Ammon's horn (tissue), 1 donor: ENCODE data around the gene OSBP2.
"Not testable (repeated sequence)": the region's sequence is repeated elsewhere in the genome, so short reads cannot be mapped to it uniquely, and the experiment has no call there.

Experiments used
- DNase-seq: peaks from one replicate; pipeline ENCODE4 v3.0.0-alpha.2; 2016; ENCODE audit warnings: low spot score

Gene OSBP2

DNA sequence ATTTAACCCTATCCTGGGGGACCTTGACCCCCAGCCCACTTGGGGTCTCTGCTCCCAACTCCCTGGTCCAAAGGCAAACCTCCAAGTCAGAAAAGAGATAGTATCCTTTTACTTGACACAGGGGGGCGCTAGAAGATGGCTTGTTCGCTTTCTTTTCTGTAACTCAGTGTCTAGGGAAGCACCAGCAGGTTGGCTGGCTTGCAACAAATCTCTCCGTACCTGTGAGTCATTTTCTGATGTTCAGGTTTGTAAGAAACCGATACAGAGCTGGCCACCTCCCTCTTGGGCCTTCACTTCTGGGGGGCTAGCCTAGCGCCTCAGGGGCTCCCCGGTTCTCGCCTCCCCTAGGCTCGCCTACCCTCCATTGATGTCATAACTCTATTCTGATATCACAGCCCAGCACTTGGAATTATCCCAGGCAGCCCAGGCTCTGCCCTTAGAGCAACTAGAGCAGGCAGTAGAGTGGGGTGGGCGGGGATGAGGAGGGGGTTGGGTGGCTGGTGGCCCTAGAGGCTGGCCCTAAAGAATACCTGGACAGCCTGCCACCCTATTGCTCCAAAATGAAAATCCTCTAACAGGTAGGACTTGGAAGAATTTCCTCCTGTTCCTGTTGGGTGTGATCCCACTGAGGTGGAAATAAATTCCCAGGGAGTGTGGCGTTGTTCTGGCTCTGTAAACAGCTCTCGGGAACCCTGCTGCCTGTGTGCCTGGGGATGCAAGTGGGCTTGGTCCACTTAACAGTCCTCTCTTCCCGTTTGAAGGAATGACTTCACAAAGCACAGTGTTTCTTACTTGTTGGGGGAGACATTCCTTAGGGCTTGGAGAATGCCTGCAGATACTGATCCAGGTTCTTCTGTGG, 69.4 kb downstream of the OSBP2 start:
- DNase-seq, result peak; percentile 74

DNA sequence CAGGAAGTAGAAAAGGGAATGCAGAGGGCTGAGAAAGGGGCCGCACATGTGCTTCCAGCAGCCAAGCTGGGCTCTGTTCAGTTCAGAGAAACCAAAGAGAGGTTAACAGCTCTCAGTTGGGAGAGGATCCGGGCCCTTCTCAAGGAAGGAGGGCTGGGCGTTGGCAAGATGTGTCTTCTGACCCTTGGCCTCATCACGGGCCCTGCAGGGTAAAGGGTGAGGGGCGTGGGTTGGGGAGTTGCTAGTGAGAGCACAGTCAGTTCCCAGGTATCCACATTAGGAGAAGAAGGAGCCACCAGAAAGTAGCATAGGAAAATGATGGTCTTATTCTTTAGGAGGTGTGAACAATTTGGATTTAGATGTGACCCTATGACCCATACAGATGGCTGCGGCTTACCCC, 73.0 kb downstream of the OSBP2 start:
- DNase-seq, result no peak

DNA sequence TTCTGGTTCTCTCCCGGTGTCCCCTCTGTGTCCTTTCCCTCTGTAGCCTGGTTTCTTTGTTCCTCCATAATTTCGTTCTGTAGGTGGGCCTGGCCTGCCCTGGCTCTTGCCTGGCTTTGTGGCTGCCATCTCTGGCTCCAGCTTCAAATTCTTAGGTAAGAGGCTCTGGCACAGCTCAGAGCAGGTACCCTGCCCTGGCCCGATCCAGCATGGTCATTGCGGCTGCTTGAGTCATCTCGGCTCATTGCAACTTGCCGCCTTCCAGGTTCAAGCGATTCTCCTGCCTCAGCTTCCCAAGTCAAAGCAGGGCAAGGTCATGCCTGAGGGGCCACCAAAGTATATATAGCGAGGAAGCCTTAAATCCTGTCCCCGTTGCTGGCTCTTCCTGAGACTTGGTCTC, 76.0 kb downstream of the OSBP2 start:
- no peak for DNase-seq

DNA sequence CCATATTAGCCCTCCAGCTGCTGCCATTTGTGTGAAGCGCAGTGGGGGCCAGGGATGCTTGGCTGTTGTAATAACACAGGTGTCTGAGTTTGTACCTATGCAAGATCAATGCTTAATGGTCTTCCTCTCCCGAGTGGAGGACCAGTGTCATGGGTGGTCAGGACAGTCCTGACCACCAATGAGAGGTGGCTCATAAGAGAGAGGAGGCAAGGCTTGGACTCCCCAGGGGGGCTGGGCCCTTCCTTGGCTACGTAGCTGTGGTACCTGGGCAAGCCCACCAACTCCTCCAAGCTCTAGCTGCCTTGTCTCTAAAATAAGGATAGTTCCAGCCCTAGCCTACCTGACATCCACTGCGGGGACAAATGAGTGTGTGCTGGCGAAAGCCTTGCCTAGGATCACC, 79.2 kb downstream of the OSBP2 start:
- DNase-seq, result no peak

DNA sequence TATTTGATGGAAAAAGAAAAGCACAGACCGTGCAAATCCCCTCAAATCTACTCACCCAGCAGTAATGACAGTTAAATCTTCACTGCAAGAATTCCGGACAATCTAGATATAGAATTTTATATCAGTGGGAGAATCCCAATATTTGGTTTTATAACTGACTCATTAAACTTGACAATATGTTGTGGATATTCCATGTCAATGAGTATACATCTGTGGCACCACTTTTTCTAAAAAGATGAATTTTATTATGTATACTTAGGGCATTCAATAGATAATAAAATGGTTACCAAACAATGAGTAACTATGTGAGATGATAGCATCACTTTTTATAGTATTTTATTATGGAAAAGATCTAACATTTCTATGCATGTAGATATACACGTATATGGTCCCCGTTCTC, 79.9 kb downstream of the OSBP2 start:
- no peak for DNase-seq

DNA sequence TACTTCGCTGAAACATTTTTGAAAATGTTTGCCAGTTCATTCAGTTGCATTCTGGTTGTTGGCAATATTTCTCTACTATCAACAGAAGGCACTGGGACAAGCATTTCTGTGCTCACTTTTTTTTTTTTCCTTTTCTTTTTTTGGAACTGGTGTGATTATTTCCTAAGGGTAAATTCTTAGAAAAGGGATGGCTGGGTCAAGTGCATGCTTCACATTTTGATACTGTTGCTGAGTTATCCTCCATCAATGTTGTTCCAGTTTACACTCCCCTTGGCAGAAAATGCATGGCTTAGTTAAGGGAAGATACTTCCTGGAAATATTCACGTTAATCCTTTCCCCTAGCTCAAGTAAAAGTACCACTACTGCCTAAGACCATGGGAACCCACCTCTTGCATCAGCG, 81.8 kb downstream of the OSBP2 start:
- DNase-seq, result no peak

DNA sequence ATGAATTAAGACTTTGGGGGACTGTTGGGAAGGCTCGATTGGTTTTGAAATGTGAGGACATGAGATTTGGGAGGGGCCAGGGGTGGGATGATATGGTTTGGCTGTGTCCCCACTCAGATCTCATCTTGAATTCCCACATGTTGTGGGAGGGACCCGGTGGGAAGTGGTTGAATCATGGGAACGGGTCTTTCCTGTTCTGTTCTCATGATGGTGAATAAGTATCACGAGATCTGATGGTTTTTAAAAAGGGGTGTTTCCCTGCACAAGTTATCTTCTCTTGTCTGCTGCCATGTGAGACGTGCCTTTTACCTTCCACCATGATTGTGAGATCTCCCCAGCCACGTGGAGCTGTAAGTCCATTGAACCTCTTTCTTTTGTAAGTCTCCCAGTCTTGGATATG, 82.5 kb downstream of the OSBP2 start:
- DNase-seq, result not testable (repeated sequence)

DNA sequence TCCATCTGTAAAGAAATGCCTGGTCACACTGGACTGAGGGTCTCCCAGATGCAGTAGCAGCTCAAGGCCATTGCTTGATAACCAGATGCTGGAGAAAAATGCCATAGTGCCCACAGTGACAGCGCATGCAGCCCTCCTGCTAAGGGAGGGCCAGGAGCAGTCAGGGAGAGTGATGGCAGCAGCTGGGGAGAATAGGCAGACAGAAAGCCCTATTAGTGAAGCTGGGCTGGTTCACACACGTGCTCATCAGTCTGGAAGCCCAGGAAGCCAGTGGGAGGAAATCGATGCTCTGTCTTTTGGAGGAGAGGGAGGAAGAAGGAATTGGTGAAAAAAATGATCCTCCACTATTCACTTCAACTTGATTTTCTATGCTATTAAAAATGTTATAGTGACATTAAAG, 82.9 kb downstream of the OSBP2 start:
- DNase-seq, result peak; percentile 25

DNA sequence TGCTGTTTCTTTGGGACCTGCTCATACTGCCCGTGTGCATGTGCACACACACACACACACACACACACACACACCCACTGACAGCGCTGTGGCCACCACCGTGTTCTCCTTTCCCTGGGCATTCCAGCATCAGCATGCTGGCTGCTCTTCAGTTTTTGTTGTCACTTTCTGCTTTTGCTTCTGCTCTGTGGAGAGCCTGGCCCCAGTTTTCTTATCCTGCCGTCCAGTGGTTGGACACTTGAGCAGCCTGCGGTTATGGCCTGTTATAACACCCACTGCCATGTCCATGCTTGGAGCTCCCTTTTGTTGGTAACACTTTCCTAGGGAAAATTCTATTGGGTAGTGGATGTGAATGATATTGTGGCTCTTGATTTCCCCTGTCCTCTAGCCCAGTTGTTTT, 83.6 kb downstream of the OSBP2 start:
- DNase-seq, result no peak

DNA sequence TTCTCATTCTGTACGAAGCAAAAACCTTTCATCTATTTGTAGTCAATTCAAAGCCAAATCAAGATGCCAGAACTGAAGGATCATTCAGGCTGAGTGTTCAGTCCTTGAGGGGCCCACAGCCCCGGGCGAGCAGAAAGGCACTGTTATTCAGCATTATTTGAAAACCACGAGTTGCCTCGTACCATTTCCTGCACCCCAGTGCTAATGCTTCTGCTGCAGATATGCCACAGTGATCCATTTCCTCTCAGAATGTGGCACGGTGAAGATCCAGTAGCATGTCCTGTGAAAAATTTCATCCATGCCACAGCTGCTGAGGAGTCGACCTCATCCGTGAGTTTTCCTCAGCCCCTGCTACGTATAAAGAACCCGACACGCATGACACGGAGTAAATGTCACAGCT, 85.4 kb downstream of the OSBP2 start:
- DNase-seq, result no peak

DNA sequence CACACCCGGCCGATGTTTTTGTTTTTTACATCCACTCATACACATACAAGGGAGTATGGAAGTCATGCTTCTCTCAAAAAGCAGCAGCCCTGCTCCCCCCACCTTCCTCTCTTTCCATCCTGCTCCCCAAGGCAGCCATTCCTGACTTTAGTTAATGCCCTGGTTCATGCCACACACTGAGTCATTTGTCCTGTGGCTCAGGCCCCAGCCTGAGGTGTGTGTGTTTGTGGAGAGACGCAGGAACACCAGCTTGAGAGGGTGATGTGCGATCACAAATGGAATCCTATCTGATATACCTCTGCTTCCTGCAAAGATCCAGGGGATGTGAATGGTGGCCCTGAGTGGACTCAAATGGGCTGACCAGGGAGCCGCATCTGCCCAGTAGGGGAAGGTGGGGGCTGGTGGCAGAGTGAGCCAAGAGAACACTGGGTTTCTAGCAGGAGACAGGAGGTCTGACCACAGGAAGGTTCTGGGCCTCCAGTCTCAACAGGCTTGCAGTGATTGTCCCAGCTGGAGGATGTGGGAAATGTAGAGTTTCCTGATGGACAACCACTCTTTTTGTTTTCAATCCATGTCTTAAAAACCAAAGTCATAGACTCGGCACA, 86.7 kb downstream of the OSBP2 start:
- DNase-seq, result no peak

DNA sequence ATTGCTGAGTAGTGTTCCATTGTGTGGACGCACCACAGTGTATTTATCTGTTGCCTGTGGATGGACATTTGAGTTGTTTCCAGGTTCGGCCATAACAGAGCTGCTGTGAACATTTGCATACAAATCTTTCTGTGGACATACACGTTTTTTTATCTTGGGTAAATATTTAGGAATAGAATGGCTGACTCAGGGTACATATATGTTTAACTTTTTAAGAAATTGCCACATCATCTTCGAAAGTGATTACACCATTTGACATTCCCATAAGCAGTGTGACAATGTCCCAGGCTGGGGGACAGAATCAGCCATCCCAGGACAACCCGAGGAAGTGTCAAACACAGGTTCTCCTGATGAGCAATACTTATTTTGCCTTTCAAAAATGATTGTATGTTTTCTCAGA, 87.9 kb downstream of the OSBP2 start:
- DNase-seq, result no peak

DNA sequence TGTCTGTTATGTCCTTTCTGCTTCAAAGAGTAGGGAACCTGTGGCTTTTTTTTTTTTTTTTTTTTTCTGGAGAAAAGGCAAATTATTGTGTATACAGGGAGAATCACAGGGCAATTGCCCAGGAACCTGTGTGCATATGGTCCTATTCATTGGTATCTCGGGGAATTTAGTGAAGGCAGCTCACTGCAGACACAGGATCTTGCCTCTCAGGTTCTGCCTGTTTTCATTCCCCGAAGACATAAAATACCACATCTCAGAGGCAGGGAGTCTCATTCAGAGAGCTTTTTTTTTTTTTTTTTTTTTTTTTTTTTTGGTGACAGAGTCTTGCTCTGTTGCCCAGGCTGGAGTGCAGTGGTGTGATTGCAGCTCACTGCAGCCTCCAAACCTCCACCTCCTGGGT, 88.3 kb downstream of the OSBP2 start:
- DNase-seq, result no peak

DNA sequence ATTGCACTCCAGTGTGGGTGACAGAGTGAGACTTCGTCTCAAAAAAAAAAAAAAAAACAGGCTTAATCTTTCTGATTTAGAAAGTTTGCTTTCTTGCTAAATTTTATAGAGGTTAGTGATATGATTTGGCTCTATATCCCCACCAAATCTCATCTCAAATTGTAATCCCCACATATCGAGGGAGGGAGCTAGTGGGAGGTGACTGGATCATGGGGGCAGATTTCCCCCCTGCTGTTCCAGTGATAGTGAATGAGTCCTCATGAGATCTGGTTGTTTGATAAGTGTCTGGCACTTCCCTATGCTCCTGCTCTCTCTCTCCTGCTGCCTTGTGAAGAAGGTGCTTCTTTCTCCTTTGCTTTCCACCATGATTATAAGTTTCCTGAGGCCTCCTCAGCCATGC, 90.9 kb downstream of the OSBP2 start:
- no peak for DNase-seq

DNA sequence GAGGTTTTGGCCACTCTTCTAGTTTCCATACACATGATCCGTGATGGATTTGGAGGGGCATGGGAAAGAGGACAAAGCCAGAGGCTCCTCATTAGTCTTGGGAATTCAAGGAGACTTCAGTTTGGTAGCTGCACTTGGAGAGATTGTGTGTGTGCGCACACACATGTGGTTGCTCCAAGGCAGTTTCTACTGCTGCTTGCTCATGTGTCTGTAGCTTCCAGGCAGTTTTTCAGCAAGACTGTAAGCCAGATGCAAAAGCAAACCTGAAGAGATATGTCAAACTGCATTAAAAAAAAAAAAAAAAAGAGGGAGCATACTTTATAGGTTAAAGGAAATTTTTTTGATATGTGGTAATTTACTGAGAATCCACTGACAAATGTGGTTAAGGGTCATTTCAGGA, 95.7 kb downstream of the OSBP2 start:
- no peak for DNase-seq

DNA sequence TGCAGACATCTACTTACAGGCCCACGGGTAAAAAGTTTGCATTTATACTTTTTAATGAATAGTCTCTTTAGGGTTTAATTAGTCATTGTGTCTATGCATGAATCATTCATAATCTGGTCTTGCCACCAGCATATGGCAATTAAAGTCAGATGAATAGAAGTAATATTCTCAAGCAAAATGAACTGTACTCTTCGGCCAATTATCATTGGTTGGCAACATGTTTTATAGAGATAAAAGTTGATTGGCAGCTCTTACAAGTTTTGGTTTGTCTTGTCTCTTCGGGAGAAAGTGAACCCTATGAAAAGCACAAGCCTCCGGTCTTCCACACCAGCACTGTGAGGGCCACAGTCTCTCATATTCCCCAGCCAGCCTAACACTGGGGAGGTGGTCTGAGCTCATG, 97.8 kb downstream of the OSBP2 start:
- no peak for DNase-seq

DNA sequence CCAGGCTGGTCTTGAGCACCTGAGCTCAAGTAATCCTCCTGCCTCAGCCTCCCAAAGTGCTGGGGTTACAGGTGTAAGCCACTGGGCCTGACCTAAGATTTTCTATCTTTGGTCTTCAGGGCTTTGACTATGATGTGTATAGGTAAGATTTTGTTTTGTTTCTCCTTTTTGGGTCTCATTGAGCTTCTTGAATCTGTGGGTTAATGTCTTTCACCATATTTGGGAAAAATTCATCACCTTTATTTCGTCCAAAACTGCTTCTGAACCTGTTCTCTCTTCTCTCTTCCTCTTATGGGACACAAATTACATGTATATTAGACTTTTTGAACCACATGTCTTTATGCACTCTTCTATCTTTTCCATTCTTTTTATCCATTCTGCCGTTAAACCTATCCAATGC, 100.4 kb downstream of the OSBP2 start:
- no peak for DNase-seq

DNA sequence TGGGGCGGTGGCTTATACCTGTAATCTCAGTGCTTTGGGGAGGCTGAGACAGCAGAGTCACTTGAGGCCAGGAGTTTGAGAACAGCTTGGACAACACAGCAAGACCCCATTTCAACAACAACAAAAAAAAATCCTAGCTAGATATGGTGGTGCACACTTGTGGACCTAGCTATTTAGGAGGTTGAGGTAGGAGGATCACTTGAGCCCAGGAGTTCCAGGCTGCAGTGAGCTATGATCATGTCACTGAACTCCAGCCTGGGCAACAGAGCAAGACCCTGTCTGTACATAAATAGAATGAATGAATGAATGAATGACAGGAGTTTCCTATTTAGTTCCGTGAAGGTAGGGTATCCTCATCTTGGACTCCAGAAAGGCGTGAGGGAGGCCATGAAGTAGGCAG, 107.0 kb downstream of the OSBP2 start:
- DNase-seq, result no peak

DNA sequence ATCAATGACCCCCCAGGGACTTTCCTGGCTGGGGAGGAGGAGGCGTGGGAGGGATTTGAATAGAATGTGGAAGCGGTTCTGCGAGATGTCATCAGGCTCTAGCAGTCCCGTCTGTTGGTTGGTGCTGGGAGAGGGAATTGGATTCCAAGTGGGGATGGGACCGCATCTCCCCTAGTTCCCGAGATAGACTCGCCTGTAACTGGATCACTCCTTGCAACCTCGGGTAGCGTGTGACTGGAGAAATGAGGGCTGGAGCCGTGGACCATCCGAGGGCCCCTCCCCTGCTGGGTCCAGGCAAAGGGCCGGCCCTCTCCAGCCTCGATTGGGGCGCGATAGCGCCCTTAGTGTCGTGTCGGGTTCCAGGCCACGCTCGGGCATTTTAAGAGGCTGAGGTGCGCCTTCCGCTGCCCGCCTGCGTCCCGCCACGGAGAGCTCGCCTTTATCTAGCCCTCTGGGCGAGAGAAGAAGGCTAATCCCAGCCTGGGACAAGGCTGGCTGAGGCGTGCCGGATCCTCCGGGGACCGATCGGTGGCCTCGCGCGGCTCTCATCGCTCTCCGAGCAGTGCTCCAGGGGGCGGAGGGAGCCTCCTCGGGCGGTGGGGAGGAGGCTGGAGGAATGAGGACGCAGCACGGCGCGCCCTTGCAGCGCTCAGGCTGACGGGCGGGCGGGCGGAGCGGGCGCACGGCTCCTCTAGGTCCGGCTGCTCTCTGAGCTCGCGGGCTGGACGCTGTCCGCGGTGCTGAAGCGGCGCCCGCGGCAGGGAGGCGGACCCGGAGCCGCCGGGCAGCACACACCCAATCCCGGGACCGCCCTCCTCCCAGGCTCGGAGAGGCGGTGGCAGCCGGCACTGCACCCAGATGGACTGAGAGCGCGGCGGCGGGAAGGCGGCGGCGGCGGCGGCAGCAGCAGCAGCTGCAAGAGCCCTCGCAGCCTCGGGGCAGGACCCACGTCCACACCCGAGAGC, 107.8 kb downstream of the OSBP2 start:
- DNase-seq, result peak; percentile 86

DNA sequence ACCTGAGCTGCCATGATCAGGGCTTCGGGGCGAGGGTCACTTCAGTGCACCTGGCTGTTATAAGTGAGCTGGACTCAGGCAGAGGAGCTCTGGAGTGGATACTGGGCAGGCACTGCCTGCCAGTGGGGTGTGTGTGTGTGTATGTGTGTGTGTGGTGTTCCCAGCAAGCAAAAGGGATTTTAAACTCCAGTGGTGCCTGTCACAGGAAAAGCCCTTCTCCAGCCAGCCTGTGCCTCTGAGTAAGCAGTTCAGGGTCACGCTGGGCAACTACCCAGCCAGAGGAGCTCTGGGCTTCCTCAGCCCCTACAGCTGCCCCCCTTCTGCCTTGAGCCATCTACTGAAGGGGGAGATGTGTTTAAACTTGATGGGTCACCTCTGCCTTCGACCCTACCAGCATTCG, 109.0 kb downstream of the OSBP2 start:
- DNase-seq, result no peak

DNA sequence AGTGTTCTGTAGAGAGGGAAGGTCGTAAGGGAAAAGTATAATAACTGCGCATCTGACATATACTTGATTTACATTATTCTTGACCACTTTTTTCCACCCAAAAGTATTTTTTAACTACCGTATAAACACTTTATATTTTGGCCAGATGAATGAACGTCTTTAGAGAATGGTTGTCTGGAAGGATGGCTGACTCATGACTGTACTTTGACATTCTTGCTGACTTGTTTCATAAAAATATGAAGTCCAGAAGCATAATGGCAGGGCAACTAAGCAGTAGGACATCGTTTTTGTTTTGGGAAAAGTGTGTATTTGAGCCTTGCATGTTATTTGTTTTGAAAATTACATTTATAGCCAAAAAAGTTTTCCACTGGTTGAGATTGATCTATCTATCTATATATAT, 110.0 kb downstream of the OSBP2 start:
- no peak for DNase-seq

DNA sequence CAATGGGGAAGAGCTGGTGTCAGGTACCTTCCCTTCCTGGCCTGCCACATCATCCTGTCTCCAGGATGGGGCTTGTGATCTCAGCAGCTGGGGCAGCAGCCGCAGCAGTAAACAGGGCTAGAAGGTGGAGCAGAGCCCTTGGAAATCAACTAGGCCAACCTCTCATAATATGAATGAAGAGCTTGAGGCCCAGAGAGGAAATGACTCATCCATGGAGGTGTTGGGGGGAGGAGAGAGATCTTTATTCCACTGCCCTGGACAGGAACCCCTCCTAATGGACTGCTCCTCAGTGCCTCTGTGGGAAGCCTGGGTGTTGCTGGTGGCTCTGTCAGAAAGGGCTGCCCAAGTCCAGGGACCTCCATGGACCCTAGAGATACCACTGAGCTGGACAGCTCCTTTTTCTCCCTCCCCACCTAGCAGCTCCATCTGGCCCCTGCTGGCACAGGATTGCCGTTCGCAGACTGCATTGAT, 111.8 kb downstream of the OSBP2 start:
- DNase-seq, result no peak

DNA sequence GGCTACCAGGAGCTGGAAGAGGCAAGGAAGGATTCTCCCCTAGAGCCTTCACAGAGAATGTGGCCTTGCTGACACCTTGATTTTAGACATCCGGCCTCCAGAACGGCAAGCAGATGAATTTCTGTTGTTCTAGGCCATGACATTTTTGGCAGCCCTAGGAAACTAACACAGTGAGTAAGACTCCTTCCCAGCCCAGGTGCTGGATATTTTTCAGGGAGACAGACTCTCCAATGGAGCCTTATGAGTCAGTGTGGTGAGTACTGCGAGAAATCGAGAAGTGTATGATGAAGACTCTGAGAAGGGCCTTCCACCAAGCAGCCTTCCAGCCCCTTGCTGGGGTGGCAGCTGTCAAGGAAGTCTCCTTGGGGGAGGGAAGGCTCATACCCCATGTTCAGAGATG, 114.4 kb downstream of the OSBP2 start:
- no peak for DNase-seq
